K562 (cell line): ENCODE data around the gene TRAF5. TPM values are rescaled to one million over a fixed set of nuclear protein-coding genes. Genes with fewer than 3 reads are reported as not detected.

Source experiments
- CBX1 ChIP-seq: sonication (generic); IDR thresholded peaks from 2 replicates; pipeline ENCODE4 v1.6.1; 2016; ENCODE audit warnings: antibody characterized with exemption, low read depth, mild to moderate bottlenecking
- CXXC5 ChIP-seq: fragments of 250-450 bp; sonication (Bioruptor Pico); IDR thresholded peaks from 2 replicates; pipeline ENCODE4 v1.8.0; 2022; ENCODE audit warnings: inconsistent platforms, mild to moderate bottlenecking, moderate library complexity
- LARP7 ChIP-seq: fragments of 450-650 bp; IDR thresholded peaks from 2 replicates; pipeline ENCODE4 v1.6.1; 2016
- MBD1 ChIP-seq: fragments of 250-450 bp; sonication (Bioruptor Pico); IDR thresholded peaks from 2 replicates; pipeline ENCODE4 v1.8.0; 2022; ENCODE audit warnings: inconsistent platforms
- MGA ChIP-seq: fragments of 450-650 bp; IDR thresholded peaks from 2 replicates; pipeline ENCODE4 v1.6.1; 2016; ENCODE audit warnings: mild to moderate bottlenecking, moderate library complexity
- NCOA2 ChIP-seq, 2 experiments: fragments of 450-650 bp; IDR thresholded peaks; 2 replicates each; pipeline ENCODE4 v1.6.1; 2018; ENCODE audit warnings: mild to moderate bottlenecking in 2 of 2, moderate library complexity in 1 of 2; ENCODE audit not compliant: partially characterized antibody in 2 of 2
- RFX1 ChIP-seq: fragments of 450-650 bp; IDR thresholded peaks from 2 replicates; pipeline ENCODE4 v1.6.1; 2016; ENCODE audit warnings: mild to moderate bottlenecking, moderate library complexity
- RFX7 ChIP-seq: fragments of 250-450 bp; sonication (Bioruptor Pico); IDR thresholded peaks from 2 replicates; pipeline ENCODE4 v1.5.1; 2021; ENCODE audit warnings: mild to moderate bottlenecking
- SMARCA5 ChIP-seq: fragments of 450-650 bp; IDR thresholded peaks from 2 replicates; pipeline ENCODE4 v1.6.1; 2016
- TRIM28 ChIP-seq: fragments of 450-650 bp; IDR thresholded peaks from 2 replicates; pipeline ENCODE4 v1.6.1; 2017
- U2AF2 ChIP-seq: fragments of 200-400 bp; formaldehyde crosslinking; optimal IDR thresholded peaks from 2 replicates; pipeline ENCODE3; 2017; ENCODE audit warnings: low read depth, mild to moderate bottlenecking, low read length
- ZBTB34 ChIP-seq: fragments of 250-450 bp; sonication (Bioruptor Pico); IDR thresholded peaks from 2 replicates; pipeline ENCODE4 v1.8.0; 2021; ENCODE audit warnings: mild to moderate bottlenecking, moderate library complexity
- polyA plus RNA-seq, 8 experiments: library from polyadenylated mRNA; depleted of rRNA in 4 of 8; stranded (reverse) in 5 of 8; unstranded in 3 of 8; fragments of >200 nt; fragmentation: Nextera tagmentation in 2 of 8; fragmentation: Illumina TruSeq in 1 of 8; extraction: Ambion mirVana in 2 of 8; extraction: Trizol in 1 of 8; gene quantifications; 2 replicates each; pipeline versions ENCODE4 v1.2.1 to v1.2.3, GENCODE V29; 2011 to 2014; ENCODE audit warnings: inconsistent platforms in 1 of 8, missing spikeins in 1 of 8
- total RNA-seq, 7 experiments: library from RNA; depleted of rRNA in 6 of 7; stranded (reverse); fragments of >200 nt in 6 of 7; fragmentation: Illumina TruSeq in 2 of 7; extraction: Trizol in 2 of 7; gene quantifications; 2 replicates each; pipeline versions ENCODE4 v1.2.1 to v1.2.3, GENCODE V29; 2011 to 2021; ENCODE audit warnings: low replicate concordance in 1 of 7
- TF ChIP-seq, protein P1 (sequence below): fragments of 250-450 bp; sonication (Bioruptor Pico); IDR thresholded peaks from 2 replicates; pipeline ENCODE4 v1.8.0; 2022; ENCODE audit warnings: inconsistent platforms, mild to moderate bottlenecking, moderate library complexity, borderline replicate concordance

The TRAF5 gene
- total and polyA plus RNA-seq, 9 of the 15 experiments (the other 6 are each of a cell fraction or from before 2014, with no cell fraction given) = 2.0 to 9.3 (median 5.3) TPM

GRCh38 chr1:211344152-211344618 lies 17.6 kb downstream of the TRAF5 start (continued):
- TF ChIP-seq, protein P1, sequence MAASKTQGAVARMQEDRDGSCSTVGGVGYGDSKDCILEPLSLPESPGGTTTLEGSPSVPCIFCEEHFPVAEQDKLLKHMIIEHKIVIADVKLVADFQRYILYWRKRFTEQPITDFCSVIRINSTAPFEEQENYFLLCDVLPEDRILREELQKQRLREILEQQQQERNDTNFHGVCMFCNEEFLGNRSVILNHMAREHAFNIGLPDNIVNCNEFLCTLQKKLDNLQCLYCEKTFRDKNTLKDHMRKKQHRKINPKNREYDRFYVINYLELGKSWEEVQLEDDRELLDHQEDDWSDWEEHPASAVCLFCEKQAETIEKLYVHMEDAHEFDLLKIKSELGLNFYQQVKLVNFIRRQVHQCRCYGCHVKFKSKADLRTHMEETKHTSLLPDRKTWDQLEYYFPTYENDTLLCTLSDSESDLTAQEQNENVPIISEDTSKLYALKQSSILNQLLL (CRISPR knock-in tag) = no peak
- TF ChIP-seq MBD1 (CRISPR knock-in tag) (no peak), CBX1 (no peak), NCOA2 (IDR thresholded peaks at IDR 0.05; ENCODE audit: partially characterized antibody in 2 of 2) (no peak), ZBTB34 (CRISPR knock-in tag) (no peak), CXXC5 (CRISPR knock-in tag) (peak; percentile 56; the same call in 1 of the 2 replicates), RFX1 (peak; percentile 75), LARP7 (no peak), SMARCA5 (no peak), MGA (peak; percentile 88), RFX7 (CRISPR knock-in tag) (no peak), TRIM28 (no peak), U2AF2 (no peak)
